Vagina (tissue), 2 donors: ENCODE measurements around the gene SPOPL.

Experiments used
- POLR2A ChIP-seq, 2 donors: fragments of 450-650 bp; IDR thresholded peaks; one replicate each; pipeline ENCODE4 v1.6.1; 2017; ENCODE audit warnings: antibody characterized with exemption in 2 of 2, mild to moderate bottlenecking in 2 of 2, moderate library complexity in 2 of 2
- TF ChIP-seq, protein P1 (sequence below), 3 experiments: fragments of 450-650 bp in 2 of 3; fragments of 200-600 bp in 1 of 3; sonication (generic) in 1 of 3; IDR thresholded peaks; one replicate each; pipeline ENCODE4 v1.5.1; 2017 to 2019; ENCODE audit warnings: antibody characterized with exemption in 3 of 3, mild to moderate bottlenecking in 2 of 3, moderate library complexity in 2 of 3

DNA sequence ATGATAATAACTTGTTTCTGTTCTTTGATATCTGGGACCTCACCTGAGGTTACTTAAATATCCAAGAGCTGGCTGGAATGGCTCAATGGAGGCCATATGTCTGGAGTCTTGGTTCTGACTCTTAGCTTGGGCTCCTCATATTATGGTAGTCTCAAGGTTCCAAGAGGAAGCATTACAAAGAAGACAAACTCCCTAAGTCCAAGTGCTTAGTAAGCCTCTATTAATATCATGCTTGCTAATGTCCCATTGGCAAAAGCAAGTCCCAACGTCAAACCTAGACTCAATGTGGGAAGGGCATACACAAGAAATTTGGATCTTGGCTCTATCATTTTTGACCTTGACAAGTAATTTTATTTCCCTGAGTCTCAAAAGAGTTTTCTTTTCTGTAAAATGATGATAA lies 49.2 kb upstream of the SPOPL start:
- TF ChIP-seq POLR2A (IDR thresholded peaks at IDR 0.05): no peak
- TF ChIP-seq, protein P1, sequence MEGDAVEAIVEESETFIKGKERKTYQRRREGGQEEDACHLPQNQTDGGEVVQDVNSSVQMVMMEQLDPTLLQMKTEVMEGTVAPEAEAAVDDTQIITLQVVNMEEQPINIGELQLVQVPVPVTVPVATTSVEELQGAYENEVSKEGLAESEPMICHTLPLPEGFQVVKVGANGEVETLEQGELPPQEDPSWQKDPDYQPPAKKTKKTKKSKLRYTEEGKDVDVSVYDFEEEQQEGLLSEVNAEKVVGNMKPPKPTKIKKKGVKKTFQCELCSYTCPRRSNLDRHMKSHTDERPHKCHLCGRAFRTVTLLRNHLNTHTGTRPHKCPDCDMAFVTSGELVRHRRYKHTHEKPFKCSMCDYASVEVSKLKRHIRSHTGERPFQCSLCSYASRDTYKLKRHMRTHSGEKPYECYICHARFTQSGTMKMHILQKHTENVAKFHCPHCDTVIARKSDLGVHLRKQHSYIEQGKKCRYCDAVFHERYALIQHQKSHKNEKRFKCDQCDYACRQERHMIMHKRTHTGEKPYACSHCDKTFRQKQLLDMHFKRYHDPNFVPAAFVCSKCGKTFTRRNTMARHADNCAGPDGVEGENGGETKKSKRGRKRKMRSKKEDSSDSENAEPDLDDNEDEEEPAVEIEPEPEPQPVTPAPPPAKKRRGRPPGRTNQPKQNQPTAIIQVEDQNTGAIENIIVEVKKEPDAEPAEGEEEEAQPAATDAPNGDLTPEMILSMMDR (IDR thresholded peaks at IDR 0.05): no peak
